Bone marrow (tissue), 2 donors: ENCODE data around the gene ZNF511.
"Not testable (repeated sequence)": the region's sequence is repeated elsewhere in the genome, so short reads cannot be mapped to it uniquely, and the experiment has no call there.

Source experiments
- DNase-seq, 2 donors: peaks; one replicate each; lab custom pipeline; 2025; lab: John Stamatoyannopoulos, UW

The ZNF511 gene

GRCh38 chr10:133314911-133315310 lies 6.2 kb downstream of the ZNF511 start:
- no peak for DNase-seq

GRCh38 chr10:133315847-133316246 lies 7.1 kb downstream of the ZNF511 start:
- no peak for DNase-seq

GRCh38 chr10:133316266-133316665 lies 7.6 kb downstream of the ZNF511 start:
- no peak for DNase-seq

GRCh38 chr10:133316732-133317131 lies 8.0 kb downstream of the ZNF511 start:
- DNase-seq: no peak

- DNase-seq: peak; percentile 25 to 51
Observed at GRCh38 chr10:133318494-133319127, 9.9 kb downstream of the ZNF511 start.

GRCh38 chr10:133320852-133321422 lies 12.2 kb downstream of the ZNF511 start:
- not testable (repeated sequence) for DNase-seq

- DNase-seq: not testable (repeated sequence)
Observed at GRCh38 chr10:133322064-133322709, 13.5 kb downstream of the ZNF511 start.

GRCh38 chr10:133324198-133324792 lies 15.6 kb downstream of the ZNF511 start:
- no peak for DNase-seq

GRCh38 chr10:133324857-133325260 lies 16.1 kb downstream of the ZNF511 start:
- no peak for DNase-seq

GRCh38 chr10:133325440-133326222 lies 16.9 kb downstream of the ZNF511 start:
- no peak for DNase-seq

- DNase-seq: no peak
Observed at GRCh38 chr10:133326223-133326551, 17.5 kb downstream of the ZNF511 start.

- DNase-seq: no peak
Observed at GRCh38 chr10:133326745-133327650, 18.3 kb downstream of the ZNF511 start.

- DNase-seq: no peak
Observed at GRCh38 chr10:133327651-133328357, 19.1 kb downstream of the ZNF511 start.

- DNase-seq: no peak
Observed at GRCh38 chr10:133328358-133329343, 19.9 kb downstream of the ZNF511 start.

- peak; percentile 49 to 70 for DNase-seq
Observed at GRCh38 chr10:133329491-133330202, 20.9 kb downstream of the ZNF511 start.

- no peak for DNase-seq
Observed at GRCh38 chr10:133332936-133333699, 24.4 kb downstream of the ZNF511 start.

- no peak for DNase-seq
Observed at GRCh38 chr10:133334503-133335245, 26.0 kb downstream of the ZNF511 start.
